SK-N-SH (cell line): ENCODE measurements around the gene CTSE.

Experiments used
- CTCF ChIP-seq: fragments of 200-600 bp; sonication (generic); IDR thresholded peaks from 2 replicates; pipeline ENCODE4 v1.6.1; 2017; ENCODE audit warnings: antibody characterized with exemption, mild to moderate bottlenecking, moderate library complexity
- EP300 ChIP-seq, 2 experiments: IDR thresholded peaks; 2 replicates each; pipeline versions ENCODE4 v1.4.0 to v1.6.1; 2012; ENCODE audit warnings: borderline replicate concordance in 1 of 2, low read depth in 1 of 2, low read length in 1 of 2
- EZH2phosphoT487 ChIP-seq: fragments of 200-600 bp; sonication (generic); IDR thresholded peaks from 2 replicates; pipeline ENCODE4 v1.6.1; 2017; ENCODE audit warnings: low read depth, mixed run types, mild to moderate bottlenecking, antibody characterized with exemption, moderate library complexity, borderline replicate concordance
- FOXJ3 ChIP-seq: sonication (generic); formaldehyde crosslinking; IDR thresholded peaks from 2 replicates; pipeline ENCODE4 v1.5.1; 2020; ENCODE audit warnings: mild to moderate bottlenecking, missing genetic modification reagents
- POLR2AphosphoS5 ChIP-seq: IDR thresholded peaks from 2 replicates; pipeline ENCODE4 v1.6.1; 2012; ENCODE audit warnings: low read depth, low read length
- RFX5 ChIP-seq: IDR thresholded peaks from 2 replicates; pipeline ENCODE4 v1.6.1; 2012; ENCODE audit warnings: mild to moderate bottlenecking, improper control_type of control experiment, low read length
- SIN3A ChIP-seq: IDR thresholded peaks from 2 replicates; pipeline ENCODE4 v1.6.1; 2012; ENCODE audit warnings: low read depth, mild to moderate bottlenecking, low read length, moderate library complexity, borderline replicate concordance
- SMC3 ChIP-seq: IDR thresholded peaks from 2 replicates; pipeline ENCODE4 v1.6.1; 2012; ENCODE audit warnings: low read depth, low read length, improper control_type of control experiment
- YY1 ChIP-seq: IDR thresholded peaks from 2 replicates; pipeline ENCODE4 v1.4.0; 2012; ENCODE audit warnings: low read depth, mild to moderate bottlenecking
- ZBTB33 ChIP-seq: IDR thresholded peaks from 2 replicates; pipeline ENCODE4 v1.4.0; 2012; ENCODE audit warnings: low read depth, borderline replicate concordance

GRCh38 chr1:206060844-206061243 lies 37.1 kb upstream of the CTSE start:
- TF ChIP-seq POLR2AphosphoS5 (no peak), CTCF (no peak), ZBTB33 (no peak), SMC3 (no peak), EP300 (IDR thresholded peaks at IDR 0.05; ENCODE audit: borderline replicate concordance in 1 of 2, low read depth in 1 of 2, low read length in 1 of 2) (no peak), SIN3A (no peak), RFX5 (no peak), EZH2phosphoT487 (no peak), FOXJ3 (CRISPR knock-in tag) (no peak), YY1 (no peak)
